Sigmoid colon (tissue), 7 donors: Measurements from ENCODE around the gene ARHGAP27. TPM values are rescaled to one million over a fixed set of nuclear protein-coding genes. Genes with fewer than 3 reads are reported as not detected.
"Not testable (repeated sequence)": the region's sequence is repeated elsewhere in the genome, so short reads cannot be mapped to it uniquely, and the experiment has no call there.

Source experiments
- DNase-seq: peaks from one replicate; pipeline ENCODE4 v3.0.0-alpha.2; 2019
- H3K27ac ChIP-seq, 4 donors: fragments of 200-600 bp; sonication (generic); one replicate each; pipeline ENCODE4 v1.5.1; 2016 to 2019; ENCODE audit warnings: mild to moderate bottlenecking in 1 of 4
- H3K27me3 ChIP-seq, 3 donors: fragments of 200-600 bp; sonication (generic); one replicate each; pipeline ENCODE4 v1.5.1; 2019; ENCODE audit warnings: mild to moderate bottlenecking in 1 of 3
- H3K36me3 ChIP-seq, 4 donors: fragments of 200-600 bp; sonication (generic); one replicate each; pipeline ENCODE4 v1.5.1; 2016 to 2019
- H3K4me1 ChIP-seq, 4 donors: fragments of 200-600 bp; sonication (generic); one replicate each; pipeline ENCODE4 v1.5.1; 2017 to 2019
- H3K4me3 ChIP-seq, 4 donors: fragments of 200-600 bp; sonication (generic); one replicate each; pipeline ENCODE4 v1.5.1; 2017 to 2019; ENCODE audit warnings: mild to moderate bottlenecking in 2 of 4, moderate library complexity in 1 of 4
- H3K9me3 ChIP-seq, 4 donors: fragments of 200-600 bp in 3 of 4; sonication (generic) in 3 of 4; one replicate each; pipeline versions ENCODE4 v1.5.1 to v1.6.1; 2013 to 2019
- CTCF ChIP-seq, 4 experiments: fragments of 450-650 bp in 3 of 4; fragments of 200-600 bp in 1 of 4; IDR thresholded peaks; one replicate each; pipeline ENCODE4 v1.5.1; 2016 to 2019; ENCODE audit warnings: antibody characterized with exemption in 4 of 4, mild to moderate bottlenecking in 3 of 4, moderate library complexity in 2 of 4
- EP300 ChIP-seq, 4 donors: sonication (generic); formaldehyde crosslinking; IDR thresholded peaks; one replicate each; pipeline ENCODE4 v1.6.1; 2017; ENCODE audit warnings: antibody characterized with exemption in 4 of 4
- POLR2AphosphoS5 ChIP-seq, 4 donors: sonication (generic); formaldehyde crosslinking; IDR thresholded peaks; one replicate each; pipeline ENCODE4 v1.6.1; 2017; ENCODE audit warnings: antibody characterized with exemption in 4 of 4
- WGBS, 2 donors: extraction: QIAGEN DNeasy Blood & Tissue Kit; methylation state at CpG; one replicate each; pipeline ENCODE4 v1.1.7; 2013; 5-methylcytosine and 5-hydroxymethylcytosine counted together
- intact Hi-C: fragments of 100-400 bp; cut with DNase I; formaldehyde crosslinking; loops from one replicate; pipeline ENCODE4 v1.15.1; 2023
- polyA plus RNA-seq, 3 donors: library from polyadenylated mRNA; stranded (reverse); fragments of 200-250 nt; gene quantifications; one replicate each; pipeline ENCODE4 v1.2.3, GENCODE V29; 2013
- total RNA-seq, 4 donors: library from RNA; depleted of rRNA; stranded (reverse); fragments of >200 nt; gene quantifications; one replicate each; pipeline ENCODE4 v1.1.0, GENCODE V29; 2016
- donor health status: healthy with polysubstance abuse.
- donor health status: Bipolar disorder and iron deficiency.
- donor health status: healthy.

Gene ARHGAP27
- total and polyA plus RNA-seq, 7 donors: 9.1 to 144 (median 16.6) TPM

- Histone ChIP-seq H3K27me3 (no peaks in the 10 kb centered on the region), H3K27ac (peak overlapping the region; percentile 27 to 70 (median 36)), H3K4me3 (no peak overlapping the region), H3K36me3 (no peaks in the 10 kb centered on the region), H3K4me1 (peaks cover 0 to 25% (median 16%) of the 10 kb centered on the region in 4 donors), H3K9me3 (no peaks in the 10 kb centered on the region)
- intact Hi-C loops: no loop called here
- 17 to 30% methylated on average over 3 of the region's 3 CpGs for WGBS, 2 donors
- peak; percentile 56 for DNase-seq
- TF ChIP-seq CTCF (IDR thresholded peaks at IDR 0.05) (no peak), POLR2AphosphoS5 (IDR thresholded peaks at IDR 0.05) (peak in 2 of 4 donors; percentile 20 to 30), EP300 (IDR thresholded peaks at IDR 0.05) (no peak)
Observed at GRCh38 chr17:45345554-45346215, 87.0 kb downstream of the ARHGAP27 start.

DNA sequence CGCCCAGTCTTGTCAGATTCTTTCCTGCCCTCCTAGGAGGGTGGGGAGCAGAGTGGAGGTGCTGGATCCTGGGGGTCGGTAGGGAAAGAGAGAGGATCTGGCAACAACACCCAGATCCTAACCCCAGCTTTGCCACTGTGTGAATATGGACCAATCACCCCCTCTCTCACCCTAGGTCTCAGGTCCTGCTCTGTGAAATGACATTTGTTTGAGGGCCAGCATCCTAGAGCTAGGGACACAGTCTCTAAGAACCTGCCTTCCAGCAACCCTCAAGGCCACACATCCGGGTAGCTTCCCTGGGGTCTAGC lies 87.5 kb downstream of the ARHGAP27 start:
- no peak for TF ChIP-seq EP300 (IDR thresholded peaks at IDR 0.05)
- Histone ChIP-seq H3K36me3 (no peaks in the 10 kb centered on the region), H3K4me1 (peaks cover 0 to 25% (median 16%) of the 10 kb centered on the region in 4 donors), H3K27me3 (no peaks in the 10 kb centered on the region), H3K27ac (peak overlapping the region; percentile 27 to 70 (median 36)), H3K4me3 (no peak overlapping the region), H3K9me3 (no peaks in the 10 kb centered on the region)
- peak; percentile 43 for DNase-seq
- intact Hi-C loops: no loop called here
- WGBS, 2 donors: 72 to 81% methylated on average over 3 of the region's 3 CpGs

- H3K36me3 ChIP-seq, H3K27me3 ChIP-seq, intact Hi-C loops, H3K27ac ChIP-seq, H3K4me3 ChIP-seq, H3K9me3 ChIP-seq: not testable (repeated sequence)
- peaks cover 0 to 25% (median 16%) of the 10 kb centered on the region in 4 donors for H3K4me1 ChIP-seq
- WGBS, 2 donors: 91 to 96% methylated on average over 10 of the region's 10 CpGs
- peak; percentile 26 for DNase-seq
Observed at GRCh38 chr17:45343967-45344664, 88.6 kb downstream of the ARHGAP27 start.

Other genes starting within 250 kb of the ARHGAP27 start
- gene FMNL1, start 211.0 kb downstream of the ARHGAP27 start, total RNA-seq: 10 to 100 TPM in 3 of 4 donors, 1 to 10 TPM in 1; 8.9 to 12.7 (median 11.0) TPM
- gene FMNL1, start 211.0 kb downstream of the ARHGAP27 start, polyA plus RNA-seq: 10 to 100 TPM in 2 of 3 donors, 1 to 10 TPM in 1; 9.2 to 35.5 (median 10.8) TPM
- gene SPATA32, start 170.8 kb downstream of the ARHGAP27 start, total RNA-seq: not detected
- under 1 TPM in 1 of 3 donors, not detected in 2; 0.07 TPM for gene SPATA32, start 170.8 kb downstream of the ARHGAP27 start, polyA plus RNA-seq
- 10 to 100 TPM in 3 of 4 donors, 1 to 10 TPM in 1; 9.2 to 28.5 (median 14.1) TPM for gene MAP3K14, start 115.8 kb downstream of the ARHGAP27 start, total RNA-seq
- gene MAP3K14, start 115.8 kb downstream of the ARHGAP27 start, polyA plus RNA-seq: 10 to 100 TPM in 1 of 3 donors, 1 to 10 TPM in 2; 7.2 to 20.8 (median 9.0) TPM
- gene PLEKHM1, start 57.9 kb upstream of the ARHGAP27 start, total RNA-seq: 10 to 100 TPM; 19.3 to 43.4 (median 29.9) TPM
- gene PLEKHM1, start 57.9 kb upstream of the ARHGAP27 start, polyA plus RNA-seq: 10 to 100 TPM; 17.4 to 28.7 (median 19.0) TPM